ENCODE results near the gene ECHDC3.

DNA sequence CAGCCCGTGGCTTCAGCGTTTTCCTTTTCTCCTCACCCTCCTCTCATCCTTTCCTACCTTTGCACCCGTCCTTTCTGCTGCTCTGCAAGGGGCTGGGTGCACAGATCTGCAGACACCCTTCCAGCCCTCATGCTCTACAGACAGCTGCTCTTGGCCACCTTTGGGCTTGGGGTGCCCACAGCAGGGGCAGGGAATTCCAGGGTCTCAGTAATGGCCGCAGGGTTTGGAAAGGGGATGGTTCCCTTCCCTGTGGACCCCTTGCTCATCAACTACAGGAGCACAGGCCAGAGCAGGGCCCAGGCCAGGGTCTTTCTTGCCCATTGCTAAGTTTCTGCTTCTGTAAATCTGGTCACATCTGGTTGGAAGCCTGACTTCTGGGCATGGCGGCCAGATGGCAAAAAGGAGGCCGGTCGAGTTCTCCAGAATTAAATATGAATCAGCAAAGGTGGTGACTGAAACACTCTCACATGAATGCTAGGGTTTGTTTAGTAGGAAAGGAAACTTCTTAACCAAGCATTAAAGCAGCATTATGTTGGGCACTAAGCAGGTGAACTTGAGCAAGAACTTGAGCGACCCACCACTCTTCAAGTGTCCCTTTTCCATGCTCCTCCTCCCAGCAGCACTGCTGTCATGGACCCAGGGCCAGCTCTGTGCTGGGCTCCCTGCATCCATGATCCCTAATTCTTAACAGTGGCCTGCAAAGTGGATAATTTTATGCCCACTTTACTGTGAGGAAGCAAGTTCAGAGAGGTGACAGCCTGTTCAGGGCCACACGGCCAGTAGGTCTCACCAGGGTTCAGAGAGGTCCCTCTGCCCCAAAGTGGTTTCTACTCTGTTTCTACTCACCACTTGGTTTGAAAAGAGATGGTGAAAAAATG is 1.5 kb downstream of the ECHDC3 start:
- TF ChIP-seq, protein P1, sequence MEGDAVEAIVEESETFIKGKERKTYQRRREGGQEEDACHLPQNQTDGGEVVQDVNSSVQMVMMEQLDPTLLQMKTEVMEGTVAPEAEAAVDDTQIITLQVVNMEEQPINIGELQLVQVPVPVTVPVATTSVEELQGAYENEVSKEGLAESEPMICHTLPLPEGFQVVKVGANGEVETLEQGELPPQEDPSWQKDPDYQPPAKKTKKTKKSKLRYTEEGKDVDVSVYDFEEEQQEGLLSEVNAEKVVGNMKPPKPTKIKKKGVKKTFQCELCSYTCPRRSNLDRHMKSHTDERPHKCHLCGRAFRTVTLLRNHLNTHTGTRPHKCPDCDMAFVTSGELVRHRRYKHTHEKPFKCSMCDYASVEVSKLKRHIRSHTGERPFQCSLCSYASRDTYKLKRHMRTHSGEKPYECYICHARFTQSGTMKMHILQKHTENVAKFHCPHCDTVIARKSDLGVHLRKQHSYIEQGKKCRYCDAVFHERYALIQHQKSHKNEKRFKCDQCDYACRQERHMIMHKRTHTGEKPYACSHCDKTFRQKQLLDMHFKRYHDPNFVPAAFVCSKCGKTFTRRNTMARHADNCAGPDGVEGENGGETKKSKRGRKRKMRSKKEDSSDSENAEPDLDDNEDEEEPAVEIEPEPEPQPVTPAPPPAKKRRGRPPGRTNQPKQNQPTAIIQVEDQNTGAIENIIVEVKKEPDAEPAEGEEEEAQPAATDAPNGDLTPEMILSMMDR (conservative IDR thresholded peaks at IDR 0.05; ENCODE audit: low read length): no peak
- no peak for TF ChIP-seq EZH2phosphoT487 (IDR thresholded peaks at IDR 0.05; ENCODE audit: borderline replicate concordance)

Measured in Loucy (cell line).